Progenitor cell of endocrine pancreas (in vitro differentiated cells): Measurements from ENCODE around the gene PYY. TPM values are rescaled to one million over a fixed set of nuclear protein-coding genes. Genes with fewer than 3 reads are reported as not detected.
A peak's percentile ranks its signal among the peaks of the same experiment; 100 is the strongest.
"Not testable (repeated sequence)": the region's sequence is repeated elsewhere in the genome, so short reads cannot be mapped to it uniquely, and the experiment has no call there.

Experiments
- DNase-seq: peaks from one replicate; pipeline ENCODE4 v3.0.0; 2021; ENCODE audit warnings: low spot score; ENCODE audit not compliant: unreplicated experiment
- H3K27ac Mint-ChIP-seq: 2 replicates; pipeline ENCODE4 v1.8.0; 2021; ENCODE audit warnings: mild to moderate bottlenecking, moderate library complexity, mixed read lengths
- H3K27me3 Mint-ChIP-seq: 2 replicates; pipeline ENCODE4 v1.8.0; 2021; ENCODE audit warnings: mixed read lengths
- H3K36me3 Mint-ChIP-seq: 2 replicates; pipeline ENCODE4 v1.8.0; 2022; ENCODE audit warnings: mixed read lengths; ENCODE audit not compliant: insufficient read depth
- H3K4me1 Mint-ChIP-seq: 2 replicates; pipeline ENCODE4 v1.8.0; 2021; ENCODE audit warnings: low read depth, mixed read lengths
- H3K4me3 Mint-ChIP-seq: 2 replicates; pipeline ENCODE4 v1.8.0; 2021; ENCODE audit warnings: low read depth, mild to moderate bottlenecking, moderate library complexity, mixed read lengths
- H3K9me3 Mint-ChIP-seq: 2 replicates; pipeline ENCODE4 v1.8.0; 2021; ENCODE audit warnings: low read depth, mixed read lengths
- total RNA-seq: library from RNA; stranded (reverse); gene quantifications from 2 replicates; pipeline ENCODE4 v1.2.1, GENCODE V29; 2021
- TF ChIP-seq, protein P1 (sequence below): fragments of 200-600 bp; sonication (generic); IDR thresholded peaks from one replicate; pipeline ENCODE4 v1.5.0; 2021; ENCODE audit warnings: antibody characterized with exemption, mild to moderate bottlenecking; ENCODE audit not compliant: unreplicated experiment

PYY gene
- total RNA-seq, 1 donor from 2014 or later, result 0.84 TPM

DNA sequence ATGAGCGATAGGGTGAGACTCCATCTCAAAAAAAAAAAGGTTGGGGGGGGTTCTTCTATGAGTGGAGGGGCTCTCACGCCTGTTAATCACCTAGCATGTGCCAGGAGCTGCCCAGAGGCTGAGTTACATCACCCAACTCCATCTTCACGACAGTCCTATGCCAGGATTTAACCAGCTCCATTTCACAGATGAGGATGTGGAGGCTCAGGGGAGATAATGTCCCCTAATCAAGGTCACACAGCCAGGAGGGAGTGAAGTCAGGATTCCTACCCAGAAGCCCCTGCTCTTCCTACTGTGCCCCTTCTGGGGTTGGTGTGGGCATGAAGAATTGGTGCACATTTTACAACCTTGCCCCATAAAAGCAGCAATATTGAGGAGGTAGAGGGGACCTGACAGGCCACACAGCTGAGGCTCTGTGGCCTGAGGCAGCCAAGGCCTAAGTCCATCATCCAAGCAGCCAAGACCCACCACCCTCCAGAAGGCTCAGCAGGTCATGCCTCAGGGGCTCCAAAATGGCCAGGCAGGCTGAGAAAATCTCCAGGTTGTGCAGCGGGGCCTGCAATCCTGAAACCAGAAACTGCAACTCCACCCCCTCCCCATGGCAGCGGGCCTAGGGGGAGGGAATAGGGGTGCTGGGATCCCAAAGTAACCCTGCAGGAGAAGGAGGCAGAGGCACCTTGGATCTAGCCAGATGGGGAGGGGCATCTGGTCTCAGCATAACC is 18.4 kb downstream of the PYY start:
- peaks cover 35% of the 10 kb centered on the region for H3K27me3 Mint-ChIP-seq
- H3K4me1 Mint-ChIP-seq, result peaks cover 6% of the 10 kb centered on the region

DNA sequence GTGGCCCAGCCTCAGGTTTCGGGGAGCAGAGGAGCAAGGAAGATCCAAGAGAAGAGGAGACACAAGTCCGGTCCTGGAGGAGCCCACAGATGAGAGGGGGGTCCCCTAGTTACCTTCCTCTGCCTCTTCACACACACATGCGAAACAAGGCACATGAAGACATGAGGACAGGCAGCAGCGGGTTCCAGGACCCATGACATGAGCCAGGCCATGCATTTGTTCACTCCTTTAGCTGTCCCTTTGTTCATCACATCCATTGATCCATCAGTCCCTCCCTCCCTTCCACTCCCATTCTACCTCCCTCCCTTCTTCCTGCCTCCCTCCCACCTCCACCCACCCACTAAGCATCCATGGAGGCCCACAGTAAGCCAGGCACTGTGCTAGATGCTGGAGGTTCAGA is 20.8 kb downstream of the PYY start:
- DNase-seq, result no peak
- Mint-ChIP-seq H3K9me3 (no peaks in the 10 kb centered on the region), H3K36me3 (no peaks in the 10 kb centered on the region), H3K27me3 (peaks cover 23% of the 10 kb centered on the region), H3K4me1 (peaks cover 6% of the 10 kb centered on the region), H3K27ac (no peak overlapping the region), H3K4me3 (no peak overlapping the region)
- TF ChIP-seq, protein P1, sequence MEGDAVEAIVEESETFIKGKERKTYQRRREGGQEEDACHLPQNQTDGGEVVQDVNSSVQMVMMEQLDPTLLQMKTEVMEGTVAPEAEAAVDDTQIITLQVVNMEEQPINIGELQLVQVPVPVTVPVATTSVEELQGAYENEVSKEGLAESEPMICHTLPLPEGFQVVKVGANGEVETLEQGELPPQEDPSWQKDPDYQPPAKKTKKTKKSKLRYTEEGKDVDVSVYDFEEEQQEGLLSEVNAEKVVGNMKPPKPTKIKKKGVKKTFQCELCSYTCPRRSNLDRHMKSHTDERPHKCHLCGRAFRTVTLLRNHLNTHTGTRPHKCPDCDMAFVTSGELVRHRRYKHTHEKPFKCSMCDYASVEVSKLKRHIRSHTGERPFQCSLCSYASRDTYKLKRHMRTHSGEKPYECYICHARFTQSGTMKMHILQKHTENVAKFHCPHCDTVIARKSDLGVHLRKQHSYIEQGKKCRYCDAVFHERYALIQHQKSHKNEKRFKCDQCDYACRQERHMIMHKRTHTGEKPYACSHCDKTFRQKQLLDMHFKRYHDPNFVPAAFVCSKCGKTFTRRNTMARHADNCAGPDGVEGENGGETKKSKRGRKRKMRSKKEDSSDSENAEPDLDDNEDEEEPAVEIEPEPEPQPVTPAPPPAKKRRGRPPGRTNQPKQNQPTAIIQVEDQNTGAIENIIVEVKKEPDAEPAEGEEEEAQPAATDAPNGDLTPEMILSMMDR, result no peak

More for the DNA sequence above, 18.4 kb downstream of the PYY start:
- TF ChIP-seq, protein P1, result no peak
- no peaks in the 10 kb centered on the region for H3K9me3 Mint-ChIP-seq
- H3K27ac Mint-ChIP-seq, result no peak overlapping the region
- no peaks in the 10 kb centered on the region for H3K36me3 Mint-ChIP-seq
- no peak overlapping the region for H3K4me3 Mint-ChIP-seq
- no peak for DNase-seq

DNA sequence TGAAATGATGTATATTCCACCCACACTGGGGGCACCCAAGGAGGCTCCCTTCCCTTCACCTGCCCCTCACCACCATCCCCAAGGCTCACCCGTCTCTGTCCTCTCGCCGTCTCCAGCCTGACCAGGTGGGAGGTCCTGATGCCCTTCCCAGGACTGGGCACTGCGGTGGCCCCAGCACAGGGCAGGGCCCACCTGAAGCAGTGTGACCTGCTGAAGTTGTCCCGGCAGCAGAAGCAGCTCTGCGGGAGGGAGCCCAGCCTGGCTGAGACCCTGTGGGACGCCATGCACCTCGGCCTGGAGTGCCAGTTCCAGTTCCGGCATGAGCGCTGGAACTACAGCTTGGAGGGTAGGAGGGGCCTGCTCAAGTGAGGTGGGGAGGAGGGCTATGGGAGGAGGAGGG is 21.4 kb downstream of the PYY start:
- peaks cover 6% of the 10 kb centered on the region for H3K4me1 Mint-ChIP-seq
- H3K4me3 Mint-ChIP-seq, result no peak overlapping the region
- H3K36me3 Mint-ChIP-seq, result no peaks in the 10 kb centered on the region
- TF ChIP-seq, protein P1, result no peak
- no peak overlapping the region for H3K27ac Mint-ChIP-seq
- peaks cover 24% of the 10 kb centered on the region for H3K27me3 Mint-ChIP-seq
- no peak for DNase-seq
- H3K9me3 Mint-ChIP-seq, result no peaks in the 10 kb centered on the region

DNA sequence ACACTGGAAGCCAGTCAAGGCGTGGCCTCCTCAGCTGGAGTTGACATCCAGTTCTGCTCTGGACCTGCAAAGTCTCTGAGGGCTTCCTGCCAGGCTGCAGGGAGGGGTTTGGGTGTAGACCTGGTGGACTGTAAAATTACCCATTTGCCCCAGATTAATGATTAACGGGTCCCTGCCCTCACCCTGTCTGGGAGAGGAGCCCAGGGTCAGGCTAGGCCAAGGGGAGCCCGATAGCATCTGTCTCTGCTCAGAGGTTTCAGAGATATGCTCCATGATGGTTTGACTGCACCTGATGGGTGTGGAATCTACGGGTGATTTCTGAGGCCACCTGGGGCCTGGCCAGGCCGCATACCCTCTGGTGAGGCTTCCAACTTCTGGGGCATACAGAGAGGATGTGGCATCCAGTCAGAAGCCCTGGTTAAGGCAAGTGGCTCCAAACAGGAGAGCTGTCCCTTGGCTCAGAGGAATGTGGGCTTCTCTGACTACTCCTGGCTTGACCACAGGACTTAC is 22.6 kb downstream of the PYY start:
- DNase-seq, result no peak
- peaks cover 20% of the 10 kb centered on the region for H3K27me3 Mint-ChIP-seq
- no peaks in the 10 kb centered on the region for H3K36me3 Mint-ChIP-seq
- no peak overlapping the region for H3K27ac Mint-ChIP-seq
- peaks cover 6% of the 10 kb centered on the region for H3K4me1 Mint-ChIP-seq
- H3K4me3 Mint-ChIP-seq, result no peak overlapping the region
- no peaks in the 10 kb centered on the region for H3K9me3 Mint-ChIP-seq
- TF ChIP-seq, protein P1, result no peak

DNA sequence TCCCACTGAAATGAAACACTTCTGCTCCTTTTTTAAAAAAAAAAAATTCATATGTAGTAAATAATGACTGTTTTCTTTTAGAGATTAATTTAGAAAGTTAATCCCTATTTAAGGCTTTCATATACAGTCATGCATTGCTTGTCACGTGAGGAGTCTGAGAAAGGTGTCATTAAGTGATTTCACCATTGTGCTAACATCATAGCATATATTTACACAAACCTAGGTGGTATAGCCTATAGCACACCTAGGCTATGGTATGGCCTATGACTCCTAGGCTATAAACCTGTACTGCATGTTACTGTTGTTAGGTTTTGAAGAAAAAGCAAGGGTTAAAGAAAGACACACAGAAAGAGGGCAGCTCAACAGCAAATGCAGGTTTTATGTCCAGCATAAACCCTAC is 25.1 kb downstream of the PYY start:
- no peak overlapping the region for H3K4me3 Mint-ChIP-seq
- no peak for DNase-seq
- peaks cover 37% of the 10 kb centered on the region for H3K27me3 Mint-ChIP-seq
- H3K4me1 Mint-ChIP-seq, result peaks cover 7% of the 10 kb centered on the region
- no peaks in the 10 kb centered on the region for H3K36me3 Mint-ChIP-seq
- no peak overlapping the region for H3K27ac Mint-ChIP-seq
- no peaks in the 10 kb centered on the region for H3K9me3 Mint-ChIP-seq
- TF ChIP-seq, protein P1, result no peak

DNA sequence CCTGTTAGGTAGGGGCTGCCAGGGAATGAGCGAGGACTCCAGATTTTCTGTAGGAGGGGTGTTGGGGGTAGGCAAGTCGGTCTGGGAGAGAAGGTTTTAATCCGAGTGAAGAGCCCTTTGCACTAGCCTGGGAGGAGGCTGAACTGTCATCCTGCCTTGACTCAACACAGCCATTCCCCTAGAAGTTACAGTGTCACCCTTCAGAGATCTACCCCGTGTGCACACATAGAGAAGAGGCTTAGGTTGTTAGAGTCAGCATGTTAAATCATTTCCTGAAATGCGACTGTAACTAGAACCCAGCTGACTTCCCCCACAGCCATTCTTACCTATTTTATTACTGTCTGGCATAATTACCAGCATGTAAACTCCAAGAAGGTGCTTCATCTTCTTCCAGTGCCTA is 25.8 kb downstream of the PYY start:
- H3K4me1 Mint-ChIP-seq, DNase-seq, H3K9me3 Mint-ChIP-seq, H3K4me3 Mint-ChIP-seq, H3K36me3 Mint-ChIP-seq: not testable (repeated sequence)
- Mint-ChIP-seq H3K27me3 (peaks cover 44% of the 10 kb centered on the region), H3K27ac (peak overlapping the region; percentile 19)
